Activated CD4-positive, CD25-positive, alpha-beta regulatory T cell treated with anti-CD3 and anti-CD28 coated beads, Interleukin-2, amount 50 U/mL, for 72 hours (primary cell): ENCODE measurements around the gene PIK3C2G.

Experiments
- DNase-seq: peaks from one replicate; pipeline ENCODE4 v3.0.0; 2021

PIK3C2G gene

GRCh38 chr12:18281941-18282340 is 20.6 kb downstream of the PIK3C2G start:
- DNase-seq: no peak

GRCh38 chr12:18283831-18284230 is 22.5 kb downstream of the PIK3C2G start:
- no peak for DNase-seq

GRCh38 chr12:18284386-18284785 is 23.1 kb downstream of the PIK3C2G start:
- no peak for DNase-seq

GRCh38 chr12:18285161-18285560 is 23.8 kb downstream of the PIK3C2G start:
- no peak for DNase-seq

- DNase-seq: no peak
These were observed 29.1 kb downstream of the PIK3C2G start for GRCh38 chr12:18290386-18290785.

- DNase-seq: no peak
These were observed 33.6 kb downstream of the PIK3C2G start for GRCh38 chr12:18294889-18295288.

- DNase-seq: no peak
These were observed 35.0 kb downstream of the PIK3C2G start for GRCh38 chr12:18296201-18296908.

GRCh38 chr12:18296909-18297280 is 35.6 kb downstream of the PIK3C2G start:
- DNase-seq: no peak

GRCh38 chr12:18297902-18298301 is 36.6 kb downstream of the PIK3C2G start:
- no peak for DNase-seq

- no peak for DNase-seq
These were observed 41.6 kb downstream of the PIK3C2G start for GRCh38 chr12:18302809-18303430.

- DNase-seq: no peak
These were observed 43.3 kb downstream of the PIK3C2G start for GRCh38 chr12:18304609-18305008.

GRCh38 chr12:18306311-18306710 is 45.0 kb downstream of the PIK3C2G start:
- DNase-seq: no peak

GRCh38 chr12:18313306-18313705 is 52.0 kb downstream of the PIK3C2G start:
- DNase-seq: no peak

- DNase-seq: no peak
These were observed 58.8 kb downstream of the PIK3C2G start for GRCh38 chr12:18320036-18320617.

- no peak for DNase-seq
These were observed 59.7 kb downstream of the PIK3C2G start for GRCh38 chr12:18320976-18321375.

GRCh38 chr12:18323159-18323558 is 61.8 kb downstream of the PIK3C2G start:
- no peak for DNase-seq

GRCh38 chr12:18327036-18327435 is 65.7 kb downstream of the PIK3C2G start:
- no peak for DNase-seq

- no peak for DNase-seq
These were observed 70.9 kb downstream of the PIK3C2G start for GRCh38 chr12:18332173-18332572.

- DNase-seq: no peak
These were observed 78.3 kb downstream of the PIK3C2G start for GRCh38 chr12:18339633-18340032.

- DNase-seq: no peak
These were observed 78.9 kb downstream of the PIK3C2G start for GRCh38 chr12:18340186-18340585.

- DNase-seq: no peak
These were observed 79.5 kb downstream of the PIK3C2G start for GRCh38 chr12:18340786-18341185.

GRCh38 chr12:18343708-18344107 is 82.4 kb downstream of the PIK3C2G start:
- DNase-seq: no peak

GRCh38 chr12:18345021-18345735 is 83.9 kb downstream of the PIK3C2G start:
- DNase-seq: no peak

- DNase-seq: no peak
These were observed 91.0 kb downstream of the PIK3C2G start for GRCh38 chr12:18352312-18352711.
